ENCODE results near the gene EI24.
"Not testable (repeated sequence)": the region's sequence is repeated elsewhere in the genome, so short reads cannot be mapped to it uniquely, and the experiment has no call there.

EI24 gene

DNA sequence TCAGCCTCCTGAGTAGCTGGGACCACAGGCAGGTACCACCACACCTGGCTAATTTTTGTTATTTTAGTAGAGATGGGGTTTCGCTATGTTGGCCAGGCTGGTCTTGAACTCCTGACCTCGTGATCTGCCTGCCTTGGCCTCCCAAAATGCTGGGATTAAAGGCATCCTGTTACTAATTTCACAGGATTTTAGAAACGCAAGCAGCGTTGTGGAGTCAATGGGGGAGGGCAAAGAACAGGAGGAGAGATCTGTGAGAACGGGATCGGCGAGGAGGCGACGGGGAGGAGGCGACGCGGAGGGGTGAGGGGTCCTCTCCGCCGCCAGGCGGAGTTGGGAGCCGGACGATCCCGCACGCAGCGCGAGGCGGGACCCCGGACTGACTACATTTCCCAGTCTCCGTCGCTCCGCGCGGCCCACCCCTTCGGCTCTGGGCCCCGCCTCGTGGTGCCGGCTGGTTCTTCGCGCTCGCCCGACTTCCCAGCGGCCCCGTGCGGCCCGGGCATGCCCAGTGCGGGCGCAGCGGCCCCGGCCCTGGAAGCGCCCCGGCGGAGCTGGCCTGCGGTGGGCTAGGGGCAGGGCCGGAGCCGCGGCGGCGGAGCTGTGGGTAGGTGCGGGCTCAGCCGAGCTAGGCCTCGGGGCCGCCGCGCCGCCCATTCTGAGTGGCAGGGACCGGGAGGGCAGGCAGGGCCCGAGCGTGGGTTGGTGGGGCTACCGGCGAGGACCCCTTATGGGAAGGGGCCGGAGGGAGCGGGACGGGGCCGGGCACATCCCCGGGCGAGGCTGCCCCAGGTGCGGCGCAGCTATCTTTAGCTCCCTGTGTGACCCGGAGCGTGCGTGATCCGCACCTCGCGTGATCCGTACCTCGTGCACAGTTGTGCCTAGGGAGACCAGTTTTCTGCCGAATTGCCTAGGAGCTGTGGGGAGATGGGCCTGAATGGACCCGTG, at the start of gene EI24:
Gene EI24, plus strand, starts transcription at position 508 of the 945 bp plus-strand sequence. CDS start 3,051 bp downstream, outside the sequence.
- peak; percentile 96 for DNase-seq (ENCODE audit: low spot score)

DNA sequence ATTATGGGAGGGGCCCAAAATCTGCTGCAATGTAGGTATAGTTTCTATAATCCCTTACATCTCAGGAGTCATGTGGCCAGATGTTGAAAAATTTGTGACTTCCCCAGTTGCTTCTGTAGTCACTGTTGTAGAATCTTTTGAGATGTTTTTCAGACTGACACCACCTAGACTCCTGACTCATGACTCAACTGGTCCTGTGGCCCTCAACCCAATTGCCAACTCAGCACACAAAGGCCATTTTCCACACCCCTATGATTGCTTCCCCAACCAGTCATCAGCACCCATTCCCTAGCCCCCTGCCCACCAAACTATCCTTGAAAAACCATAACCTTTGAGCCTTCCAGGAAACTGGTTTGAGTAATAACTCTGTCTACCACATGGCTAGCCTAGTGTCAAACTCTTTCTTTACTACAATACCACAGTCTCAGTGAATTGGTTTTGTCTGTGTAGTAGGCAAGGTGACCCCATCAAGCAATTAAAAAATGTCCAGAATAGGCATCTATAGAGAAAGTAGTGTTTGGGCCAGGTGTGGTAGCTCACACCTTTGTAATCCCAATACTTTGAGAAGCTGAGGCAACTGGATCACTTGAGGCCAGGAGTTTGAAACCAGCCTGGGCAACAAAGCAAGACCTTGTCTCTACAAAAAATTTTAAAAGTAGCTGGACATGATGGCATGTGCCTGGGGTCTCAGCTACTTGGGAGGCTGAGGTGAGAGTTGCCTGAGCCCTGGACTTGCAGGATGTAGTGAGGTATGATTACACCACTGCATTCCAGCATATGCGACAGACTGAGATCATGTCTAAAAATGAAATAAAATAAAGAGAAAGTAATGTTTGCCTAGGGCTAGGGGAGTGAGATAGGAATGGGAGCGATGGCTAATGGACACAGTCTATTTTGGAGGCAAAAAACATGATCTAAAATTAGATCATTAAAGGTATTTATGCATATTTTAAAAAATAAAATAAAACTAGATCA, 49.1 kb upstream of the EI24 start:
- no peak for DNase-seq (ENCODE audit: low spot score)

DNA sequence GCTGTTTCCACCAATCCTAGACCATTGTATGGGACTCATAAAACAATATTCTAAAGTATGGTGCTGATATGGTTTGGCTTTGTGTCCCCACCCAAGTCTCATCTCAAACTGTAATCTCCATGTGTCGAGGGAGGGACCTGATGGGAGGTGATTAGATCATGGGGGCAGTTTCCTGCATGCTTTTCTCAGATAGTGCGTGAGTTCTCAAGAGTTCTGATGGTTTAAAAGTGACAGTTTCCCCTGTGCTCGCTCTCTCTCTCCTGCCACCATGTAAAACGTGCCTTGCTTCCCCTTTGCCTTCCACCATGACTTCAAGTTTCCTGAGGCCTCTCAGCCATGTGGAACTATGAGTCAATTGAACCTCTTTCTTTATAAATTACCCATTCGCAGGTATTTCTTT, 44.0 kb upstream of the EI24 start:
- DNase-seq (ENCODE audit: low spot score), result no peak

DNA sequence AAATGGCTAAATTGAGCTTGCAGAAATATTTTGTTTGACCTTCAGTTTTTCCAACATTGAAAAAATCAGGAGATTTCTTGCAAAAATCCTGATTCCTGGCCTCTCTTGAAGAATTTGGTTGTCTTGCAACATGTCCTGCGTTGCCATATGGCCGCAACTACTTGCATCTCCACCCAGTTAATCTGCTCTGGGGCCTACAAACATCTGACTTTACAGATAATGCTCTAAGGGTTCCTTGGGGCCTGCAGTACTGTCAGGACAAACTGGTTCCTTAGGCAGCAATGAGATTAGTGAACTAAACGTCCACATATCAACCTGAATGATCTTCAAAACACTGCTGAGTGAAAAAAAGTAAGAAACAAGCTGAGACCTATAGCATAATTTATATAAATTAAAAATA, 36.6 kb upstream of the EI24 start:
- DNase-seq (ENCODE audit: low spot score), result no peak

DNA sequence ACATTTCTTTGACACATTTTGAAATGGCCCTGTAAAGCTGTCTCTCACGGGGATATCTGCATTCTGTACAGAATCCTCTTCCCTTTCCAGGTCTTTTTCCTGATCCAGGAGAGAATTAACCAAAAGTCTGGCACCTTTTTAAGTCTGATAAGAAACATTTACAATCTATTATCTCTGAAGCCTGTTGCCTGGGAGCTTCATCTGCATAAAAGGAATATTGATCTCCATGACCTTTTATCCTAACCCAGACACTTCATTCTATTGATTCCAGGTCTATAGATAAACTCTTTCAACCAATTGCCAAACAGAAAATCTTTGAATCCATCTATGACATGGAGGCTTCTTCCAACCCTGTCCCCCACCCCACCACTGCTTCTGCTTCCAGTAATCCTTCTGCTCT, 33.7 kb upstream of the EI24 start:
- DNase-seq (ENCODE audit: low spot score), result no peak

DNA sequence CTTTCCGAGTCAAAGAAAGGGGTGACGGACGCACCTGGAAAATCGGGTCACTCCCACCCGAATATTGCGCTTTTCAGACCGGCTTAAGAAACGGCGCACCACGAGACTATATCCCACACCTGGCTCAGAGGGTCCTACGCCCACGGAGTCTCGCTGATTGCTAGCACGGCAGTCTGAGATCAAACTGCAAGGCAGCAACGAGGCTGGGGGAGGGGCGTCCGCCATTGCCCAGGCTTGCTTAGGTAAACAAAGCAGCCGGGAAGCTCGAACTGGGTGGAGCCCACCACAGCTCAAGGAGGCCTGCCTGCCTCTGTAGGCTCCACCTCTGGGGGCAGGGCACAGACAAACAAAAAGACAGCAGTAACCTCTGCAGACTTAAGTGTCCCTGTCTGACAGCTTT, 32.4 kb upstream of the EI24 start:
- not testable (repeated sequence) for DNase-seq (ENCODE audit: low spot score)

DNA sequence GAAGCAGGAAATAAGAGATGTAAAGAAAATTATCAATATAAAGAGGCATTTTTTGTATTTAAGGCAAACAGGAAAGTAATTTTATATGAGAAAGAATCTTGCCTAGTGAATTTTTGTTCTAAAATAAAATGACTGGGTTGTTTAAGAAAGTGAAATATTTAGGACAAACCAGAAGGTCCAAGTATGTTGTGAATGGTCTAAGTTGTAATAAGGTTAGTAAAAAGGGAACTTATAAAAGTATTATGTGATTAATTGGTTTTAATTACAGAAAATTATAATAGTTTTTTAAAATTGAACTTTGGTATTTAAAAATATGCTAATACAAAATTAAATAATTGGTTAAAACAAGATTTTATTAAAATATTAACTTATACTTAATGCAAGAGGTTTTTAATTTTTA, 26.6 kb upstream of the EI24 start:
- DNase-seq (ENCODE audit: low spot score), result no peak

DNA sequence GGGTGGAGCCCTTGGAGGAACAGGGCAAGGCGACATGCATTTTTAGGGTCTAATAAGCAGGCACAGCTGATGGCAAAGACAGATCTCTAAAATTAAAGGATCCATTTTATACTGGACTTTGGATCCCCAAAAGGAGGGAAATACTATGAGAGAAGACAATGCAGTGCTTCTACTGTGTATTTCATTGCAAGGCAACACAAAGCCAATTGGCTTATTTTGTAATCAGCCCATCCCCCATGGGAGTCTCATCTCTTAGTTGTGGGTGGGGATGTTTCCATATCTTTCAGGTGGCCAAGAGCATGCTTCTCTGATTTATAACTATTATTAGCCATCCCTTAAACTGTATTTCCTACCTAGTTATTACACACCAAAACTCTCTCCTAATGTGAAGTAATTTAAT, 18.5 kb upstream of the EI24 start:
- no peak for DNase-seq (ENCODE audit: low spot score)

DNA sequence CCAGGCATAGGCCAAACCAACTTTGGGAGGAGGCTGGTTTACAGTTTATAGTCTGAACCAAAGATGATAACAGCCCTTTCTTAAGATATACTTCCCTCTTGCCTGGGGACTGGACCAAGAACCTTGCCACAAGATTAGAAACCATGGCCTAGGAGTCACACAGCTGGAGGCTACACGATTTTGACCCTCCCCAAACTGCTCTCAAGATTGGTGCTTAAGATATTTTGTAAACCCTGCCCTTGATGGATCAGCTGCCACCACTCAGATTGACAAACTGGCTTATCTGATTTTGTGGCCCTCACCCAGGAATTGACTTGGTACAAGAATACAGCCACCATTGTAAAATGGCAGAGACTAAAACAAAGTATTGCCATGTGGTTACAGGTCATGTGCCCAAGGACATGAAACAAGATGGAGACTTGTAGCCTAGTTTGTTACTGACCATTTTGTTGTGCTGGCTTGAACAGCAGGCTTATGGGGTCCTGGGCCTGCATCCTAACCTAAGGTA, 17.4 kb upstream of the EI24 start:
- no peak for DNase-seq (ENCODE audit: low spot score)

DNA sequence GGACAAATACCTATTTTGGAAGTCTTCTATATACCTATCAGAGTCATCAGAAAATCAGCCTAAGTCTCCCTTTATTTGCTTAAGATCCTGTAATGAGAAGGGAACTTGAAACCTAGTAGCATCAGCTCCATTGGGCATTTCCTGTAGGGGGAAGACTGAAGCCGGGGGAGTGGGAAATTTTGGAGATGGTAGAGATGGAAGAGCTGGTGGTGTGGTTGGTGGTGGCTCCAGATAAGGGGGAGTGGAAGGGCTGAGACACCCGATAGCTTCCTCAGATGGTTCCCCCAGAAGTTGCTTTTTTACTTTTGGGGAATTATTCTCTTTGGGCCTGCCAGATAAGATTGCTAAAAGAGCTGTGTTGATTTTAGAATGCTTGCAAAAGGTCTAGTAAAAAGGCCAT, 16.4 kb upstream of the EI24 start:
- no peak for DNase-seq (ENCODE audit: low spot score)

DNA sequence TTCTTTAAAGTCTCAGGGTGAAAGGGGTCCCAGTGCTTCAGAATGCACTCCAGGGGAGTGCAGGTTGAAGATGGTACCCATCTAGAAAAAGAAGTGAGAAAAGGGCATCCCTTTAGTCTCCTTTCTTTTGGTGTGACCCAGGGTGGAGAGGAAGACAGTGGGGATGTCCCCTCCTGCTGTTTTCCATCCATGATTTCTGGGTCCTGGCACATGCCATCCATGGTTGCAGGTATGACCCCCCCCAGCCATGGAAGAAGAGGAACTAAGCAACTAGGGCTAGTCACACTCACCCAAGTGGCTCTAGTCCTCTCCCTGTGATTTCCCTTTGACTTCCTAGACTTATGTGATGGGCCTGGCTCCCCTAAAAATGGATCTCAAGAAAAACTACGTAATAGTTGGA, 15.9 kb upstream of the EI24 start:
- DNase-seq (ENCODE audit: low spot score), result no peak

DNA sequence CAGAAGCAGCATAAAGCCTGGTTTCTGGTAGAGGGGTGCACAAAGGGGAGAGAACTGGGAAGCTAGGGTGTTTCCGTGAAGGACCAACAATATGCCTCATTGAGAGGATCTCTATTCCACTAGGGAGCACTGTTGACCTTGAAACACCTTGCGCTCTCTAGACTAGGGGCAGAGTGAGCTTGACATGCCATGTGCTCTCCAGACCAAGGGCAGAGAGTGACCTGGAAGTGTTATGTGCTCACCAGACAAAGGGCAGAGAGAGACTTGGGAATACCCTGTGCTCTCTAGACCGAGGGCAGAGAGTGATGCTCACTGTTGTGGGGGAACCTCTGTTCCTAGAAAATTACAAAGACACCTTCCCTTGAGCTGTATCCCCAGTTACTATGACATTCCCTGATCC, 15.2 kb upstream of the EI24 start:
- no peak for DNase-seq (ENCODE audit: low spot score)

DNA sequence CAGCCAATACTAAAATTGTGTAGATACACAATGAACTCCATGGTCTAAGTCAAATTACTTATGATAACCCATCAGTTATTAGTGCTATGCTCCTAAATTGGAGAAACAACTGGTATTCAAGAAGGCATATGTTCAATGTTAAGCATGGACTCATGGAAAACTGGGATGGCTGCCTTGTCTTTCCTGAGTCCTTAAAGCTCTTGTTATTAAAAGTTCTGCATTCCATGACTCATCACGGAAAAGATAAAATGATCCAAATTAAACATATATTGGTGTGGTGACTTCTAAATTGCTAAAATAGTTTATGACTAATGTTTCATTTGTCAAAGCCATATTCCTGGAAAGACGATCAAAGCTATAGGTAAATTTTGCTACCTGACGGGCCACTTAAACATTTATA, 9.4 kb upstream of the EI24 start:
- DNase-seq (ENCODE audit: low spot score), result no peak

DNA sequence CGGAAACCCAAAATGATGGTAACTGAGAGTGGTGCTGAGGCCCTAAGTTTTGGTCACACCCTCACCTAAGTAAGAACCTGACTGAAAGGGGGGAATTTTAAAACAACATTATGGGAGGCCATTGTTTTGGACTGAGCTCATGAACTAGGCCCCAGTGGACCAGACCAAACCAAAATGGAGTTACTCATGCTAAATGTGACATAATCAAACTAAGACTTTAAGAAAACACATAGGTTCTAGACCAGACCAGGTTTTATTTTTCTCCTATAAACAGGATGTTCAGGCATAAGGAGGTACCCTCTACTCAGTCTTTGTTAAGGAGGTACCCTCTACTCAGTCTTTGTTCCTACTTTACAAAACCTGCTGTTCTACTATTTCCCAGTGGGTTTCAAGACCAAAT, 7.4 kb upstream of the EI24 start:
- DNase-seq (ENCODE audit: low spot score), result no peak

DNA sequence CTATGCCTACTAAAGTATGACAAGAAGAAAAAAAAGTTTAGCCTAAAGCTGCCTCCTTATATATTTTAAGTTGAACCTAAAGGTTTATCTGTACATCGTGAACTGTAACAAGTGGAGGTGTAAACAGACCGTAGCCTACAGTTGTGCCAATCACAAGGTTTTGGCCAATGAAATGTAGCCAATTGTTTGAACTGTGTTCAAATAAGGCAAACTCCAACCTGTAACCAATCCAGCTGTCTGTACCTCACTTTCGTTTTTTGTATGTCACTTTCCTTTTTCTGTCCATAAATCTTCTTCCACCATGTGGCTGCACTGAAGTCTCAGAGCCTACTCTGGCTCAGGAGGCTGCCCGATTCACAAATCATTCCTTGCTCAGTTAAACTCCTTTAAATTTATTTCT, 6.8 kb upstream of the EI24 start:
- DNase-seq (ENCODE audit: low spot score), result no peak

DNA sequence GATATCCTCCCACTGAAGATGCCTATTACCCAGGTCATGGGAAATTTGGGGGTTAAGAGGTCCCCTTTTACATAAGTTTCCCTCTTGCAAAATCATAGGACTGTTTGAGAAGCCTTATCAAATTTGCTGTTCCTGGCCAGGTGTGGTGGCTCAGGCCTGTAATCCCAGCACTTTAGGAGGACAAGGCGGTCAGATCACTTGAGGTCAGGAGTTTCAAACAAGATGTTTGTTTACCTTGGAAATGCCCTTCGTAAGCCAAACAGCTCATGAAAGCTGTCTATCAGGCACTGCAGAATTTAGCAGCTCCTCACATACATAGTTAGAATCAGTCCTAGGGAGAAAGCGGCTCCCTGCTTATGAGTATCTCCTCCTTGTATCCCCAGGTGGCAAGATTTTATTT, 4.9 kb upstream of the EI24 start:
- no peak for DNase-seq (ENCODE audit: low spot score)

DNA sequence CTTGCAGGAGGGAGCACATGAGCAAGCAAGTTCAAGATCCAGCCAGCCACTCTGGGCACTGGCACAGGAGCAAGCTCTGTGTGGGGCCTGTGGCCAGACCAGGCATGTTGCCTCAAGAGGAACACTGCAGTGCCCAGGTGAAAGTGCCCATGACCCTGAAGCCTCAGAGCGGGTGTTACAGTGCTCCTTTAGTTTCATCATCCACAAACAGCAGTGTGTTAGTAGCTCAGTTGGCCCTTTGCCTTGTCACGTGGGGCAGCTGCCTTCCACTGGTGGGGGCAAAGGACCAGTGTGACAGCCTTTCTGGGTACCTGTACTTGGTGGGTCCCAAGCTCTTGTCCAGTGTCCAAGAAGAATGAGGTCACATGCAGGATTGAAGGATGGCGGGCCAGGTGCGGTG, 3.0 kb upstream of the EI24 start:
- DNase-seq (ENCODE audit: low spot score), result no peak

DNA sequence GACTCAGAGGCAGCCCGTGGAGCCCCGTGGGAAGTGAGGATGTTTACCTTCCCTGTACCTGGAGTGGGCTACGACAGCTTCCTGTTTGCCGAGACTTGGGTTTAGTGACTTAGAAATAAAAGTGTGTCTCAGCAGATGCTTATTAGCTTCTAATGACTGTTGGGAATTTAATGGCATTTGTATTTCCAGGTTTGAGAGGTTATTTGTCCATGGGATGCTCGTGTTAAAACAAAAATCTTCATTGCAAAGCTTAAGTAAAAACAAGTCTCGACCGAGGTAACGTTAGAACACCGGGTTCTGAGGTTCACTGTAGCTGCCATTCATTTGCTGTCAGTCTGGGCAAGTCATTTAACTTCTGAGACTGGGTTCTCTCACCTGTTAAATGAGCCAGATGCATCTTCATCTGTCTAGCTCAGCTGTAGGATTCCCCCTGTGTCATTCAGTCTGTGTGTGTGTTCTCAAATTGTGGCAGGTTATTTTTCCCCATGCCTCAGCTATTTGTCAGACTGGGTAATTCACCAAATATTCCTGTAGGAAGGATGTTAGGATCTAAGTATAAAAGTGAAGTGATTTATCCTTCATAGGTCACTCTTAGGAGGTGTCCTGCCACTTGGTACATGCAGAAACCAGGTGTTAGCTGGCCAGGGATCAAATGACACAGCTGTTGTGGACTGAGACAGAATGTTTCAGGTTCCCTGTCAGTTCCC, 791 bp downstream of the EI24 start:
- DNase-seq (ENCODE audit: low spot score), result no peak

DNA sequence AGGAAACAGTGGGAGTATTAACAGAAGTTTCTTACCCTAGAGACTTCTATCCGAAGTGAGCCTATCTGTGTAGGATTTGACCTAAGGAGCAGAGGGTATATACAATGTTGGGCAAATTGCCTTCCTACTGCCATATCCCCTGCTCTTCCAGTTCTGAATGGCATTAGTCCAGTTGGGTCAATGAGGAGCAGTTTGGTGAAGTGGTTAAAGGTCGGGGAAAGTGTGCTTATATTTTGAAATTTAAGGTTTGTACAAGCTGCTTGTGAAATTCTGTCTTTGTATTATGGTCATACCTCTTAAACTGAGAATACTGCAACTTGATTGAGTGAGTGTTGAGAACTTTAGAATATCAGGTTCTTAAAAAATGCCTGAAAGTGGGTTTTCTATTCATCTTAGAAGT, 1.7 kb downstream of the EI24 start:
- DNase-seq (ENCODE audit: low spot score), result no peak

DNA sequence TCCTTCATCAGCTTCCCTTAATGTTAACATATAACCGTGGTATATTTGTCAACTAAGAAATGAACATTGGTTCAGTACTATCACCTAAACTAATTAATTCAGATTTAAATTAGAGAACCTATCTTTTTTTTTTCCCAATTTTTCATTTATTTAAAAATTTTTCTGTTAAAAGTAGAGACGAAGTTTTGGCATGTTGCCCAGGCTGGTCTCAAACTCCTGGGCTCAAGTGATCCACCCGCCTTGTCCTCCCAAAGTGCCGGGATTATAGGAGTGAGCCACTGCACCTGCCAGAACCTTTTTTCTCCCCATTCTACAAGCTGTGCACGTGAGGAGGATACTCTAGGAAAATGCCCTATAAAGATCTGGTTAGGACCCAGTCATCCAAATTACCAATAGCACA, 3.6 kb downstream of the EI24 start:
- DNase-seq (ENCODE audit: low spot score), result no peak

DNA sequence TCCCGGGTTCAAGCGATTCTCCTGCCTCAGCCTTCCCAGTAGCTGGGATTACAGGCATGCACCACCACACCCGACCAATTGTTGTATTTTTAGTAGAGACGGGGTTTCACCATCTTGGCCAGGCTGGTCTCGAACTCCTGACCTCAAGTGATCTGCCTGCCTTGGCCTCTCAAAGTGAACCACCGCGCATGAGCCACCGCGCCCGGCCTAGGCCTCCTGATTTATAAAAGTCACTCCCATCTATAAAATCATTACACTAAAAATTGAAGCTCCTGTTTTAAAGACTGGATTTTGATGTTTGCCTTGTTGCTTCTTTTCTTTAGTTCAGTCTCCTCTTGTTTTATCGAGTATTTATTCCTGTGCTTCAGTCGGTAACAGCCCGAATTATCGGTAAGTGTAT, 7.9 kb downstream of the EI24 start:
- not testable (repeated sequence) for DNase-seq (ENCODE audit: low spot score)

DNA sequence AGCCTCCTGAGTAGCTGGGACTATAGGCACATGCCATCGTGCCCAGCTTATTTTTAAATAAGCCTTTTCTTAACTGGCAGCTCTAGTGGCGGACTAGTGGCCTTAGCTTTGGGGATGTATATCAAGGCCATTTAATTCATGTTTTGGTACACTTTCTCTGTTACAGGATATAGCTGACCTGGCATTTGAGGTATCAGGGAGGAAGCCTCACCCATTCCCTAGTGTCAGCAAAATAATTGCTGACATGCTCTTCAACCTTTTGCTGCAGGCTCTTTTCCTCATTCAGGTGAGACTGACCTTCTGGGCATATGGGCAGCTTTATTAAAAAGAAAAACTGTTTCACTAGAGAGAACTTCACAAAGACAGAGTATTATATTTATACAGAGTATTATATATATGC, 9.5 kb downstream of the EI24 start:
- DNase-seq (ENCODE audit: low spot score), result no peak

Data from ecto neural progenitor cell (in vitro differentiated cells).